AG09319 (cell line): Measurements from ENCODE around the gene RAD51B.

Source experiments
- DNase-seq: peaks from one replicate; pipeline ENCODE4 v3.0.0-alpha.2; 2010; ENCODE audit warnings: low read depth; ENCODE audit errors: extremely low read depth
- CTCF ChIP-seq: IDR thresholded peaks from 2 replicates; pipeline ENCODE4 v1.5.1; 2011; ENCODE audit warnings: low read depth, mild to moderate bottlenecking, inconsistent platforms, low read length, moderate library complexity

The RAD51B gene

GRCh38 chr14:68230202-68230949, 410.8 kb downstream of the RAD51B start:
- no peak for TF ChIP-seq CTCF
- DNase-seq: no peak

GRCh38 chr14:68230950-68231717, 411.6 kb downstream of the RAD51B start:
- no peak for TF ChIP-seq CTCF
- no peak for DNase-seq

- DNase-seq: no peak
- TF ChIP-seq CTCF: no peak
Observed at GRCh38 chr14:68231898-68232297, 412.3 kb downstream of the RAD51B start.

GRCh38 chr14:68232300-68233055, 412.9 kb downstream of the RAD51B start:
- no peak for TF ChIP-seq CTCF
- DNase-seq: peak; percentile 87

GRCh38 chr14:68233101-68233784, 413.7 kb downstream of the RAD51B start:
- DNase-seq: no peak
- no peak for TF ChIP-seq CTCF

GRCh38 chr14:68234101-68234905, 414.7 kb downstream of the RAD51B start:
- DNase-seq: no peak
- no peak for TF ChIP-seq CTCF
